Psoas muscle (tissue), 8 donors: ENCODE results near the gene ERBIN. TPM values are rescaled to one million over a fixed set of nuclear protein-coding genes. Genes with fewer than 3 reads are reported as not detected.
"Not testable (repeated sequence)": the region's sequence is repeated elsewhere in the genome, so short reads cannot be mapped to it uniquely, and the experiment has no call there.

Experiments used
- ATAC-seq, 4 donors: fragments of 200-7000 bp; cut with Tn5 transposase; one replicate each; pipeline ENCODE4 v1.9.1; 2020; ENCODE audit warnings: moderate library complexity in 3 of 4, mild to moderate bottlenecking in 2 of 4
- DNase-seq, 2 donors: peaks; one replicate each; pipeline ENCODE4 v3.0.0-alpha.2; 2020
- H3K27ac ChIP-seq: fragments of 200-600 bp; one replicate; pipeline ENCODE4 v1.8.0; 2022
- H3K27me3 ChIP-seq, 3 donors: fragments of 200-600 bp in 1 of 3; one replicate each; pipeline versions ENCODE4 v1.6.1 to v1.8.0; 2013 to 2022; ENCODE audit warnings: low read length in 2 of 3, mild to moderate bottlenecking in 2 of 3, moderate library complexity in 1 of 3; ENCODE audit not compliant: insufficient read depth in 3 of 3
- H3K36me3 ChIP-seq, 2 donors: fragments of 200-600 bp in 1 of 2; one replicate each; pipeline versions ENCODE4 v1.6.1 to v1.8.0; 2013 to 2022; ENCODE audit warnings: low read depth in 1 of 2, mild to moderate bottlenecking in 1 of 2, moderate library complexity in 1 of 2; ENCODE audit not compliant: insufficient read depth in 1 of 2
- H3K4me1 ChIP-seq: fragments of 200-600 bp; one replicate; pipeline ENCODE4 v1.8.0; 2022
- H3K4me3 ChIP-seq: fragments of 200-600 bp; one replicate; pipeline ENCODE4 v1.8.0; 2022; ENCODE audit warnings: mild to moderate bottlenecking
- H3K9me3 ChIP-seq: fragments of 200-600 bp; one replicate; pipeline ENCODE4 v1.8.0; 2022
- WGBS, 3 donors: extraction: QIAGEN DNeasy Blood & Tissue Kit; methylation state at CpG; one replicate each; pipeline versions ENCODE4 v1.1.6 to v1.1.7; 2013; 5-methylcytosine and 5-hydroxymethylcytosine counted together
- intact Hi-C, 2 donors: fragments of 100-400 bp; cut with DNase I; formaldehyde crosslinking; loops; one replicate each; pipeline versions ENCODE4 v1.11.0 to v1.14.2; 2022
- polyA plus RNA-seq, 3 donors: library from polyadenylated mRNA; stranded (reverse); fragments of 200-250 nt; gene quantifications; one replicate each; pipeline ENCODE4 v1.2.3, GENCODE V29; 2013
- total RNA-seq, 4 donors: library from RNA; stranded (reverse); fragmentation: NEBNext Ultra II Directional in 2 of 4; extraction: Animal tissue kit (Norgen Biotek cat#: 25700) in 2 of 4; gene quantifications; one replicate each; pipeline versions ENCODE4 v1.2.1 to v1.2.4, GENCODE V29; 2021 to 2023
- TF ChIP-seq, protein P1 (sequence below): fragments of 200-600 bp; IDR thresholded peaks from one replicate; pipeline ENCODE4 v1.8.0; 2022; ENCODE audit warnings: antibody characterized with exemption
- donor health status: healthy with polysubstance abuse.
- donor health status: DM: no; HTN: no; CAD: no; lungs with moderate emphysema.
- donor health status: Bipolar disorder and iron deficiency.
- donor health status: healthy.
- donor health status: DM: yes; HTN: yes; CAD: no.
- donor health status: DM: no; HTN: no; CAD: no.
- donor health status: DM: no; HTN: no; CAD: no.
- donor health status: DM: yes; HTN: yes; CAD: no.

ERBIN gene
- total and polyA plus RNA-seq, 7 donors = 8.3 to 56.6 (median 28.8) TPM

DNA sequence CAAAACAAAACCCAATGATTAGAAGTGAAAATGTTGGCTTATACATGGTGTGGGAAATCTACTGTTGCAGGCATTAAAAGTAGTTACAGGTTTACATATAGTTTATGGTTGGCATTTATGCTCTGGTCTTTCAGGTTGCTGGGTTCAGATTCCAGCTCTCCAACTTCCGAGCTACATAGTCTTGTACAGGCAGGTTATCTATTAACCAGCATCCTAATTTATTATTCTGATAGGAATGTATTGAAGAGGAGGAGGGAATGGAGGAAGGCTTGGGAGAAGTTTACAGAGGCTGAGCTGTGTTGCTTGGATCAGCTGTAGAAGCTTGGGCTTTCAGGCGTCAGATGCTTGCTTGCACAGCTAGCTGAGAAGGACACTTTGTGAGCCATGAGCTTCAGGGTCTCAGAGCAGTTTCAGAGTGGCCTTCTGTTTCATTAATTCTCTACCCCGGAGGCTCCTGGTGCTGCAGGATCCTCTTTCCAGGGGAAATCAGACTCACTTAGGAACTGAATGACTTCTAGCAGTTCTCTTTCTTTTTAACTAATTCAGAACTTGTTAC, 11.7 kb upstream of the ERBIN start:
- no peak overlapping the region for H3K4me3 ChIP-seq
- no peaks in the 10 kb centered on the region for H3K27me3 ChIP-seq
- ATAC-seq (no peak), DNase-seq (no peak)
- no peaks in the 10 kb centered on the region for H3K36me3 ChIP-seq
- peaks cover 3% of the 10 kb centered on the region for H3K4me1 ChIP-seq
- intact Hi-C loops = no loop called here
- H3K27ac ChIP-seq = no peak overlapping the region
- WGBS, 3 donors = 55 to 59% (median 57%) methylated on average over 3 of the region's 3 CpGs
- TF ChIP-seq, protein P1, sequence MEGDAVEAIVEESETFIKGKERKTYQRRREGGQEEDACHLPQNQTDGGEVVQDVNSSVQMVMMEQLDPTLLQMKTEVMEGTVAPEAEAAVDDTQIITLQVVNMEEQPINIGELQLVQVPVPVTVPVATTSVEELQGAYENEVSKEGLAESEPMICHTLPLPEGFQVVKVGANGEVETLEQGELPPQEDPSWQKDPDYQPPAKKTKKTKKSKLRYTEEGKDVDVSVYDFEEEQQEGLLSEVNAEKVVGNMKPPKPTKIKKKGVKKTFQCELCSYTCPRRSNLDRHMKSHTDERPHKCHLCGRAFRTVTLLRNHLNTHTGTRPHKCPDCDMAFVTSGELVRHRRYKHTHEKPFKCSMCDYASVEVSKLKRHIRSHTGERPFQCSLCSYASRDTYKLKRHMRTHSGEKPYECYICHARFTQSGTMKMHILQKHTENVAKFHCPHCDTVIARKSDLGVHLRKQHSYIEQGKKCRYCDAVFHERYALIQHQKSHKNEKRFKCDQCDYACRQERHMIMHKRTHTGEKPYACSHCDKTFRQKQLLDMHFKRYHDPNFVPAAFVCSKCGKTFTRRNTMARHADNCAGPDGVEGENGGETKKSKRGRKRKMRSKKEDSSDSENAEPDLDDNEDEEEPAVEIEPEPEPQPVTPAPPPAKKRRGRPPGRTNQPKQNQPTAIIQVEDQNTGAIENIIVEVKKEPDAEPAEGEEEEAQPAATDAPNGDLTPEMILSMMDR = no peak
- H3K9me3 ChIP-seq = no peaks in the 10 kb centered on the region

DNA sequence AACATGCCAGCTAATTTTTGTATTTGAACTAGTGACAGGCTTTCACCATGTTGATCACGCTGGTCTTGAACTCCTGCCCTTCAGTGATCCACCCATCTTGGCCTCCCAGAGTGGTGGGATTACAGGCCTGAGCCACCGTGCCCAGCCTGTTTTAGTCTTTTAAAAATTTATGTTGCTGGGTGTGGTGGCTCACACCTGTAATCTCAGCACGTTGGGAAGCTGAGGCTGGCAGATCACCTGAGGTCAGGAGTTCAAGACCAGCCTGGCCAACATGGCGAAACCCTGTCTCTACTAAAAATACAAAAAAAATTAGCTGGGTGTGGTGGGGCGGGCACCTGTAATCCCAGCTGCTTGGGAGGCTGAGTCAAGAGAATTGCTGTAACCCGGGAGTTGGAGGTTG, 10.7 kb upstream of the ERBIN start:
- 85 to 91% (median 90%) methylated on average over 6 of the region's 6 CpGs for WGBS, 3 donors
- H3K9me3 ChIP-seq, H3K4me1 ChIP-seq, intact Hi-C loops, H3K27me3 ChIP-seq, DNase-seq, H3K4me3 ChIP-seq, H3K36me3 ChIP-seq, ATAC-seq, H3K27ac ChIP-seq: not testable (repeated sequence)

DNA sequence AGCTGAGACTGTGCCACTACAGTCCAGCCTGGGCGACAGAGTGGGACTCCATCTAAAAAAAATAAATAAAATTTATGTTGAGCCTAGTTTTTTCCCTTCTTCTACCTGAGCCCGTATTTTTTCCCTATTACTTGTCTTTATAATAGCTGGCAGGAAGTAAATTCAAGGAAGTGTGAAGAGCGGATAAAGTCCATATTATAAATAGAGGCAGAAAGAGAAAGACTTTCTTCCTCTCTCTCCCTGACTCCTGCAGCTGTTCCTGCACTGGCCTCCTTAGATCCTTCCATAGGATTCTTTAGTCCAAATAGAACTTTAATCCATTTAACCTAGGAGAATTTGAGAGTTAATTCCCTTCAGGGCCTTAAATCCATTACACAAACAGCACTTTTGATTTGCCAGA, 10.3 kb upstream of the ERBIN start:
- DNase-seq = no peak
- H3K4me3 ChIP-seq = no peak overlapping the region
- intact Hi-C loops = no loop called here
- H3K4me1 ChIP-seq = peaks cover 7% of the 10 kb centered on the region
- H3K9me3 ChIP-seq = no peaks in the 10 kb centered on the region
- TF ChIP-seq, protein P1 = no peak
- WGBS, 3 donors = 75 to 91% (median 85%) methylated on average over 3 of the region's 3 CpGs
- no peak for ATAC-seq
- no peaks in the 10 kb centered on the region for H3K36me3 ChIP-seq
- no peaks in the 10 kb centered on the region for H3K27me3 ChIP-seq
- H3K27ac ChIP-seq = no peak overlapping the region

DNA sequence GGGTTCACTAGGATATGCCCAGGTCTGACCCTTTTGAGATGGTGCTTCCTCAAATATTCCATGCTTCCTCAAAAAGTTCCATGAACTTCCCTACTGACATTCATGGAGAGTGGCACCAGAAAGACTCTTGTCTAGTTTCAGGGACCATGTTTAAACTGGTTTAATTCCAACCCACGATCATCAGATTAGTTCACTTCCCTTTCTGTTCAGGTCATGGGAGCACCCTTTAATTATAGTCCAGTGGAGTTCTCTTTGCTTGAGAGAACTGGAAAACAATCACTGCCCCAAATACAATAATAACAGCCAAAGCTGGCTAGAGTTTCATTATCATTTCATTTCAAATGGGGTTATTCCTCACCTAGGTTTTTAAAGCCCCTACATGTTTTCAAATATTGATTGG, 9.7 kb upstream of the ERBIN start:
- H3K36me3 ChIP-seq = no peaks in the 10 kb centered on the region

DNA sequence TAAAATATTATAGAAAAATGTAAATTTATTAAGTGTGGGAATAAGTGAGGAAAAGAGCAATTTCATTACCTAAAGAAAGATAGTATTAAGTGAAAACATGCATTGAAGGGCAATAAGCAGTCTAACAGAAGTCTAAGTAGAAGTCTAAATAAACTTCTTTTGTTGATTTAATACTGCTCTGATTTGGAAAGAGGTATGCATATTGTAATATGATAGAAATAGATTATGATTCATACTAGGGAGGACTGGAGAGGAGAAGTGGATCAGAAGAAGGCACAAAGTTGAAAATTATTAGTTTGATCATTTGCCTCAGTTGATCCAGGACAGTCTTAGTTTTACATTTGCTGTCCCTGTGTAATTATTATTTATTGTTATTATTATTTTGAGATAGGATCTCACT, 6.6 kb upstream of the ERBIN start:
- intact Hi-C loops = loop anchor here (10.0 kb wide), 2 partner anchors 105 to 145 kb away; no protein-coding TSS in a partner anchor
- Histone ChIP-seq H3K27ac (no peak overlapping the region), H3K4me1 (peaks cover 7% of the 10 kb centered on the region), H3K4me3 (no peak overlapping the region), H3K27me3 (no peaks in the 10 kb centered on the region), H3K36me3 (no peaks in the 10 kb centered on the region), H3K9me3 (no peaks in the 10 kb centered on the region)
- TF ChIP-seq, protein P1 = no peak
- ATAC-seq (peak; percentile 69 to 80 (median 78)), DNase-seq (no peak)

More for the DNA sequence above, 9.7 kb upstream of the ERBIN start:
- TF ChIP-seq, protein P1 = no peak
- WGBS, 3 donors = 38 to 55% (median 49%) methylated on average over 1 of the region's 1 CpG
- DNase-seq (no peak), ATAC-seq (no peak)
- Histone ChIP-seq H3K4me1 (peaks cover 7% of the 10 kb centered on the region), H3K9me3 (no peaks in the 10 kb centered on the region), H3K4me3 (no peak overlapping the region), H3K27me3 (no peaks in the 10 kb centered on the region), H3K27ac (no peak overlapping the region)
- intact Hi-C loops = no loop called here
